ENCODE measurements around the gene TDRD9. TPM values are rescaled to one million over a fixed set of nuclear protein-coding genes. Genes with fewer than 3 reads are reported as not detected.
A peak's percentile ranks its signal among the peaks of the same experiment; 100 is the strongest.

TDRD9 gene
- total and polyA plus RNA-seq, 8 donors, result 0.63 to 9.1 (median 2.2) TPM

GRCh38 chr14:104026024-104026423, 97.8 kb downstream of the TDRD9 start:
- DNase-seq (no peak), ATAC-seq (no peak)
- H3K9me3 ChIP-seq, result no peaks in the 10 kb centered on the region
- H3K27ac ChIP-seq, result no peak overlapping the region
- no peaks in the 10 kb centered on the region for H3K36me3 ChIP-seq
- intact Hi-C loops (cut with DNase I), result no loop called here
- H3K4me1 ChIP-seq, result no peaks in the 10 kb centered on the region
- peaks cover 0 to 3% of the 10 kb centered on the region in 2 donors for H3K27me3 ChIP-seq
- H3K4me3 ChIP-seq, result no peak overlapping the region
- no peak for TF ChIP-seq CTCF (IDR thresholded peaks at IDR 0.05)

GRCh38 chr14:104030958-104031357, 102.7 kb downstream of the TDRD9 start:
- Histone ChIP-seq H3K27ac (no peak overlapping the region), H3K9me3 (no peaks in the 10 kb centered on the region), H3K4me1 (no peaks in the 10 kb centered on the region), H3K4me3 (no peak overlapping the region), H3K27me3 (peaks cover 0 to 3% of the 10 kb centered on the region in 2 donors), H3K36me3 (no peaks in the 10 kb centered on the region)
- ATAC-seq (peak; percentile 71), DNase-seq (peak in 1 of 4 donors; percentile 21)
- intact Hi-C loops (cut with DNase I), result no loop called here
- TF ChIP-seq CTCF (IDR thresholded peaks at IDR 0.05), result no peak

- ATAC-seq, result peak; percentile 88
- DNase-seq, result no peak
- no peaks in the 10 kb centered on the region for H3K36me3 ChIP-seq
- TF ChIP-seq CTCF (IDR thresholded peaks at IDR 0.05), result no peak
- no peak overlapping the region for H3K4me3 ChIP-seq
- intact Hi-C loops (cut with DNase I), result no loop called here
- no peaks in the 10 kb centered on the region for H3K9me3 ChIP-seq
- H3K4me1 ChIP-seq, result no peaks in the 10 kb centered on the region
- peaks cover 0 to 3% of the 10 kb centered on the region in 2 donors for H3K27me3 ChIP-seq
- no peak overlapping the region for H3K27ac ChIP-seq
Observed at GRCh38 chr14:104031384-104031783, 103.1 kb downstream of the TDRD9 start.

- TF ChIP-seq CTCF (IDR thresholded peaks at IDR 0.05), result no peak
- intact Hi-C loops (cut with DNase I), result no loop called here
- H3K4me3 ChIP-seq, result no peak overlapping the region
Observed at GRCh38 chr14:104034976-104035699, 106.9 kb downstream of the TDRD9 start.

GRCh38 chr14:104036212-104036611, 108.0 kb downstream of the TDRD9 start:
- Histone ChIP-seq H3K4me1 (no peaks in the 10 kb centered on the region), H3K36me3 (no peaks in the 10 kb centered on the region), H3K27me3 (peaks cover 0 to 13% of the 10 kb centered on the region in 2 donors), H3K27ac (no peak overlapping the region), H3K9me3 (no peaks in the 10 kb centered on the region), H3K4me3 (no peak overlapping the region)
- ATAC-seq (no peak), DNase-seq (no peak)
- no peak for TF ChIP-seq CTCF (IDR thresholded peaks at IDR 0.05)
- intact Hi-C loops (cut with DNase I), result no loop called here

More at GRCh38 chr14:104034976-104035699, 106.9 kb downstream of the TDRD9 start:
- Histone ChIP-seq H3K9me3 (no peaks in the 10 kb centered on the region), H3K4me1 (no peaks in the 10 kb centered on the region), H3K27me3 (peaks cover 0 to 4% of the 10 kb centered on the region in 2 donors), H3K27ac (no peak overlapping the region), H3K36me3 (no peaks in the 10 kb centered on the region)
- no peak for DNase-seq
- no peak for ATAC-seq
